ENCODE data around the gene TMEM255B.
"Not testable (repeated sequence)": the region's sequence is repeated elsewhere in the genome, so short reads cannot be mapped to it uniquely, and the experiment has no call there.

Gene TMEM255B

DNA sequence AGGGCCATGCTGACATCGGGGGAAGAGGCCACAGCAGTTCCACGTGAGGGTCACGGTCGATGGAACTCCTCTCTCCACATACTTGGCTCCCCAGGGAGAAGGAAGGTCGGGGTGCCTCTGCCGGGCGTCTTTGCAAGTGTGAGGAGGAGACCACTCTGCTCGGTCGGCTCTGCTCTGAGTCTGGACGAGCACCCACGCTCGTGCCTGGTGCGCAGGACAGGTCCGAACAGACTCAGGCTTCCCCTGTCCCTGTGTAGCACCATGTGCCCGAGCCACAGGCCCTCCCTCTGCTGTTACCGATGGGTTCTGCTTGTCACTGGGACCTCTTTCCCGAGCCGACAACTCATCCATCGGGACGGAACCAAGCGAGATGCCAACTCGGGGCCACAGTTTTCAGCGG is 35.1 kb downstream of the TMEM255B start:
- no peak overlapping the region for H3K4me3 ChIP-seq (ENCODE audit: low read depth, low read length)
- no peak for DNase-seq (ENCODE audit: low read depth)

DNA sequence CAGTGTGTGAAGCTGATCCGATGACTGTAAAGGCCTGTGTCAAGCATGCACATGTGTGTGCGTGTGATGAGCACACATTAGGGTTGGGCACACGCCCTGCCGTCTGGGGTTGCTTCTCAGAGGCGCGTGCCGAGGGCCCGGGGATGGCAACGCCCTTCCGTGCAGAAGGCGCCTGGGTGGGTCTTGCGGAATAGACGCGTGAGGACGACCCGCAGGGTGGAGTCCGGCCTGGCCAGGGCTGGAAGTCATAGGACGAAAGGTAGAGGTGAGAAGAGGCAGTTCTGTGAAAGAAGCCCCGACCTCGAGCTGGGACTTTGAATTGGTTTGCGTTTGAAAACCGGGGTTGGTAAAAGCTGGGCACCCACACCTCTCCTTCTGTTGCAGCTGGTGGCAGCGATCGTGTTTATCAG is 35.7 kb downstream of the TMEM255B start:
- no peak for DNase-seq (ENCODE audit: low read depth)
- no peak overlapping the region for H3K4me3 ChIP-seq (ENCODE audit: low read depth, low read length)

DNA sequence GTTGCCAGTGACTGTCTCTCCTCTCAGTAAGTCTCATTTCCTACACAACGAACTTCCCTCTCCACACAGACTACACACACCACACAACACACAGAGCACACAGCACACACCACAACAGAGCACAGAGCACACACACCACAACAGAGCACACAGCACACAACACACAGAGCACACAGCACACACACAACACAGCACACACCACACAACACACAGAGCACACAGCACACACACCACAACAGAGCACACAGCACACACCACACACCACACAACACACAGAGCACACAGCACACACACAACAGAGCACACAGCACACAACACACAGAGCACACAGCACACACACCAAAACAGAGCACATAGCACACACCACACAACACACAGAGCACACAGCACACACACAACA is 36.3 kb downstream of the TMEM255B start:
- DNase-seq (ENCODE audit: low read depth); H3K4me3 ChIP-seq (ENCODE audit: low read depth, low read length): not testable (repeated sequence)

DNA sequence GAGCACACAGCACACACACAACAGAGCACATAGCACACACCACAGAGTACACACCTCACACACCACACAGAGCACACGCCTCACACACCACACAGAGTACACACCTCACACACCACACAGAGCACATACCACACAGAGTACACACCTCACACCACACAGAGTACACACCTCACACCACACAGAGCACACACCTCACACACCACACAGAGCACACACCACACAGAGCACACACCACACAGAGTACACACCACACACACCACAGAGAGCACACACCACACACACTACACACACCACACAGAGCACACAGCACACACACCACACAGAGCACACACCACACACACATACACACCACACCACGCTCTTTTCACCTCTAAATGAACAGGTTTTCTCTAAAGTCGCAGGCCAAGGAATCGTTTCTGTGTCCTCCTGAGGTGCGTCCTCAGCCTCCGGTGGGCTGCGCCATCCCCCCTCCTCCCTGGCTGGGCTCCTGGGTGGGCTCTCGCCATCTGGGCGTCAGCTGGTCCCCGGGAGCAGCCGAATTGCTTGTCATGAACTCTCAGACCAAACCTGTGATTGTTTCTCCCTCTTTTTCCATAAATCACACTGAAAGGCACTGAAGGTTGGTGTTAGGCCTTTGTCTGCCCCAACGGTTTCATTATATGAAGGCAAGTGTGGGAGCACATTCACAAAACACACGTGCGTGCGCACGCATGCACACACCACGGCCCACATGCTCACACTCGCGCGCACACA is 37.4 kb downstream of the TMEM255B start:
- no peak overlapping the region for H3K4me3 ChIP-seq (ENCODE audit: low read depth, low read length)
- no peak for DNase-seq (ENCODE audit: low read depth)

DNA sequence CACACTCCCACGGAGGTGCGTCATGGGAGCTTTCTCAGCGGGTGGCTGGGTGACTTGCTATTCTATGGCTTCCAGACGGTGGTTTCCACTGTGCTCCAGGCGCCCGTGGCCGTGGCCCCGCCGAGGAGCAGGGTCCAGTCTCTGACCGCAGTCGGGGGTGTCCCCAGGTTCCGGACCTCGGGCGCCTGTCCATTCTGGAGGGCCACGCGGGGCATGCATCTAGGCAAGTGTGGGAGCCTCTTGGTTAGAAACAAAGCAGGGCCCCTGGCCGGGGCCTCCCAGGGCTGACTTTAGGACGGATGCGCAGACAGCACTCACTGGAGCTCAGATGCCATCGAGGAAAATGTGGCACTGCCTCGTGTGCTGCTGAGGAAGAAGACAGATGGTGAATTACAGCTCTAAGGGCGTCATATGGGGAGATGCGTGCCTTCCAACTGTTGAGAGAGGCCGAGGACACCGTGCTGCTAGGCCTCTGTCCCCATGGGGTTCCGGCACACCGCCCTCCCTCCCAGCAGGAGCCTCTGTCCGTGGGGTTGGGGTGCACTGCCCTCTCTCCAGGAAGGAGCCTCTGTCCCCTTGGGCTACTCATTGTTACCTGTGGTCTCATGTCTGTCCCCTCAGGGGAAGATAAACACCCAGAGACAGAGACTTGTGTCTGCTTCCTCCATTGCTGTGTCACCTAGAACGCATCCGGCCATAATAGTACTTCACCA is 38.1 kb downstream of the TMEM255B start:
- no peak for DNase-seq (ENCODE audit: low read depth)
- H3K4me3 ChIP-seq (ENCODE audit: low read depth, low read length), result no peak overlapping the region

DNA sequence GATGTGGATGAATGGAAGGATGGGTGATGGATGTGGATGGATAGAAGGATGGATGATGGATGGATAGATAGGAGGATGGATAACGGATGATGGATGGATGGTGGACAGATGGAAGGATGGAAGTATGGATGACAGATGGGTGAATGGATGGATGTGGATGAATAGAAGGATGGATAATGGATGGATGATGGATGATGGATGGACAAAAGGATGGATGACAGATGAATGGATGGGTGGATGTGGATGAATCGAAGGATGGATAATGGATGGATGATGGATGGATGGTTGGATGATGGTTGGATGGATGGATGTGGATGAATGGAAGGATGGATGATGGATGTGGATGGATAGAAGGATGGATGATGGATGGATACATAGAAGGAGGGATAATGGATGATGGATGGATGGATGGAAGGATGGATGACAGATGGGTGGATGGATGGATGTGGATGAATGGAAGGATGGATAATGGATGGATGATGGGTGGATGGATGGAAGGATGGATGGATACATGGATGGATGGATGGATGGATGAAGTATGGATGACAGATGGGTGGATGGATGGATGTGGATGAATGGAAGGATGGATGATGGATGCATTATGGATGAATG is 39.3 kb downstream of the TMEM255B start:
- no peak overlapping the region for H3K4me3 ChIP-seq (ENCODE audit: low read depth, low read length)
- no peak for DNase-seq (ENCODE audit: low read depth)

DNA sequence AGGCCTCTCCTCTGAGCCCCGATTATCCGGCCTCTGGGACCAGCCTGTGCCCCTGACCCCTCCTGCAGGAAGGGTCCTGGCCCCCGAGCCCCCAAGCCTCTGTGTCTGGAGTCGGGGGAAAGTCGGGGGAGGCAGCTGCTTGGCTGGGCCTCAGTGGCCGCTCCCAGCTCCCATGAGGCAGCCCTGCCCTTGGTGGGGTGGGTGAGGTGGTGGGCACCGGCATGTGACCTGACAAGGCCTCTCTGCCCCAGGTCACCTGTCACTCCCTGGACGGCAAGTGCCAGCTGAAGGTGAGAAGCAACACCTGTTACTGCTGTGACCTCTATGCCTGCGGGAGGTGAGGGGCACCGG is 41.5 kb downstream of the TMEM255B start:
- H3K4me3 ChIP-seq (ENCODE audit: low read depth, low read length), result no peak overlapping the region
- DNase-seq (ENCODE audit: low read depth), result no peak

GRCh38 chr13:113801289-113801961 is 42.4 kb downstream of the TMEM255B start:
- no peak for DNase-seq (ENCODE audit: low read depth)
- no peak overlapping the region for H3K4me3 ChIP-seq (ENCODE audit: low read depth, low read length)

DNA sequence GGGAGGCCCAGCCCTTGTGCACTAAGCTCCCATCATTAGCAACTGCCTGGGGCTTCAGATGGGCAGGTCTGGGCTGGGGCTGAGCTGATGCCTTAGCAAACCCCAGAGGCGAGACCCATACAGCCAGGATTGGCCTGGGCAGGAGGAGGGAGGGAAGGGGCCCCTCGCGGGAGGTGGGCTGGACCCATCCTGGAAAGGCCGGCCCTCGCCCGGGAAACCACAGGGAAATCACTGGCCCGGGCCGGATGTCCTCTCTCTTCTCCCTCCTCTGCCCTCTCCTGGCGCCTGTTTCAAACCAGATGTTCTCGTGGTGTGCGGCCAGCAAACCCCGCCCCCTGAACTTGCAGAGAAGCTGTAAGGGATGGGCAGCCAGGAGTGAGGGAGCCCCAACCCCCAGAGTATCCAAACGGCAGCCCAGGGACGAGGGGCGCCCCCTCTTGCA is 43.1 kb downstream of the TMEM255B start:
- no peak overlapping the region for H3K4me3 ChIP-seq (ENCODE audit: low read depth, low read length)
- no peak for DNase-seq (ENCODE audit: low read depth)

GRCh38 chr13:113802761-113803160 is 43.7 kb downstream of the TMEM255B start:
- H3K4me3 ChIP-seq (ENCODE audit: low read depth, low read length), result no peak overlapping the region
- no peak for DNase-seq (ENCODE audit: low read depth)

DNA sequence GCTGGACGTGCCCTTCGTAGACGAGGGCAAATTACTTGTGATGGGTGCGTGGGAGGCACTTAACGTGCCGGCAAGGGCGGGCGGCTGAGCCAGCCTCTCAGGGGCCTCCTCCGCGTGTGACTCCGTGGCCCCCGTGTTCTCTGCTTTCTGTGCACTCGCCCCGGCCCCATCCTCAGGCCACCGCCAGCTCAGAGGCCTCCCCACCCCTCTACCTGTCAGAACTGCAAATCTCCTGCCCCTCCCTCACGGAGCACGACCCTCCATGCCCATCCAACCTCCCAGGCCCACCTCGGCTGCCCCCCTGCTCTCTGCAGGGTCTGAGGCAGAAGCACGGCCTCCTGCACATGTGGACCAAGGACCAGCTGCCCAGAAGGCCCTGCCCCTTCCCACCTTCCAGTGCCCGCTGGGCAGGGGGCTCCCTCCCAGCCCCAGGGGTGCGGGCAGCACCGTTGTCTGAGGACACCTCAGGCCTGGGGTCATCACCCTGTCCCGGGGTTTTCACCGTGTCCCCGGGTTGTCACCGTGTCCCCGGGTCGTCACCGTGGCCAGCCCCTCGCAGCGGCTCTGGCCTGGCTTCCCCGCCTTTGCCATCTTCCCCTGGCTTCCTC is 44.5 kb downstream of the TMEM255B start:
- H3K4me3 ChIP-seq (ENCODE audit: low read depth, low read length), result no peak overlapping the region
- DNase-seq (ENCODE audit: low read depth), result no peak

DNA sequence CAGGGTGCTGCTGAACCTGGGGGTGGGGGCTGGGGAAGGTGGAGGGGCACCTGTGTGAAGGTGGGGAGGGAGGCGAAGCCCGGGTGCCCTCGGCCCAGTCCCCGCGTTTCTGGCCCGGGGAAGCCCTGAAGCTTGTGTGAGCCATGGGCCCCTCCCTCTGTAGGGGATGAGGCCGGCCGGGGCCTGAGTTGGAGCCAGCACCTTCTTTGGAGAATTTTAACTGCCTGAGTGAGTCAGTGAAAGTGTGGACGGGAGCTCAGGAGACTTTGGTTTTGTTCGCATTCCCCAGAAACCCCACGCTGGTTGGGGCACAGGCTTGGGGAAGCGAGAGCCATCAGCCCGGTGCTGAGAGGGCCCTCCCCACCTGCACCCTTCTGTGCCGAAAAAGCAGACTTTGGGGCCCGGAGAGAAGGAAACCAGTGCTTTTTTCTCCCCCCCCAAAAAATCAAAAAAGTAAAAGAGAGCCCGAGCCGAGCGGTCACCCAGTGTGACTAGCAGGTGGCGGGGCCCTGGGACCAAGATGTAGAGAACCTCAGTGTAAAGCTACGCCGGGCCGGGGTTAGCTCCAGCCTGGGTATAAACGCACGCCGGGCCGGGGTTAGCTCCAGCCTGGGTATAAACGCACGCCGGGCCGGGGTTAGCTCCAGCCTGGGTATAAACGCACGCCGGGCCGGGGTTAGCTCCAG is 45.1 kb downstream of the TMEM255B start:
- DNase-seq (ENCODE audit: low read depth), result no peak

GRCh38 chr13:113804703-113805430 is 45.8 kb downstream of the TMEM255B start:
- no peak for DNase-seq (ENCODE audit: low read depth)
- no peak overlapping the region for H3K4me3 ChIP-seq (ENCODE audit: low read depth, low read length)

More for the DNA sequence above, 45.1 kb downstream of the TMEM255B start:
- H3K4me3 ChIP-seq (ENCODE audit: low read depth, low read length), result no peak overlapping the region

DNA sequence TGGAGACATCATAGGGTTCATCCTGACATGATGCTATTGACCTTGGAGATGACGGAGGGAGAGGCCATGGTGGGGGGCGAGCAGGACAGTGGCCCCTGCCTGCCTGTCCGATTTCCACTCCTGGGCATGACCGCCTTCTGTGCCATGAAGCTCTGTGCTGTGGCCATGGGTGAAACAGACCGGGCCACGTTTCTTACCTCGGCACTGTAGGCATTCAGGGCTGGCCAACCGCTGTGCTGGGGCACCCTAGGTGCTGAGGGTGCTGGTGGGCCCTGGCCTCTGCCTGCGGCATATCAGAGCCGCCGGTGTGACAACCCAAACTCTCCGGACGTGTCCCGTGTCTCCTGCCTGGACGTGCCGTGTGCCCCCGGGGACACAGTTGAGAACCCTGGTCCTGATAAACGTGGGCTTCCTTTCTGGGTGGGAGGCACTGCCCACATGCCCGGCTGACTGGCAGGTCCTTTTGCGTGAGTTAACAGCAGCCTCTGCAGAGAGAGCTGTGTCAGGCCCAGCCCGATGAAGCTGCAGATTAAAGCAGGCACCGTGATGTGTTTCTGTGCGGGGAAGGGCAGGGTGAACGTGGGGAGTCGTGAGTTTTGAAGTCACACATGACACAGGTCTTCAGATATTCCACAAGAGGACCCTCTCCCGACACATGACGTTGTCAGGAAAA is 46.5 kb downstream of the TMEM255B start:
- no peak overlapping the region for H3K4me3 ChIP-seq (ENCODE audit: low read depth, low read length)
- DNase-seq (ENCODE audit: low read depth), result no peak

GRCh38 chr13:113806104-113806471 is 47.1 kb downstream of the TMEM255B start:
- no peak for DNase-seq (ENCODE audit: low read depth)

DNA sequence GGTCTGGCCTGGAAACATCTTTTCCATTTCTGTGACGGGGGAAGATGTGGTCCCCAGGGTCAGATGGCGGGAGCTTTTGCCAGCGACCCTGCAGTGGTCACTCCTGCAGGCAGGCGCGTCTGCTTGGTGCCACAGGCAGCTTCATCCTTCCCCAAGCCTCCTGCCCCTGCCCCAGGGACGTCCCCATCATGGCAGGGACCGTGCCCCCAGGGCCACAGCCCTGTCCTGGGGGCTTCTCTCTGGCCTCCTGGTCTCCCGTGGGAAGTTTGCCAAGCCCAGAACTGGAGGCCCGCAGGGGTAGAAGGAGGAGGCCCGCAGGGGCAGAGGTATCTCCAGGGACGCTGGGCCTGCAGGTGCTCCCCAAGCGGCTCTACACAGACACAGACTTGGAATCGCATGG is 47.5 kb downstream of the TMEM255B start:
- no peak for DNase-seq (ENCODE audit: low read depth)

More at GRCh38 chr13:113806104-113806471, 47.1 kb downstream of the TMEM255B start:
- H3K4me3 ChIP-seq (ENCODE audit: low read depth, low read length), result no peak overlapping the region

DNA sequence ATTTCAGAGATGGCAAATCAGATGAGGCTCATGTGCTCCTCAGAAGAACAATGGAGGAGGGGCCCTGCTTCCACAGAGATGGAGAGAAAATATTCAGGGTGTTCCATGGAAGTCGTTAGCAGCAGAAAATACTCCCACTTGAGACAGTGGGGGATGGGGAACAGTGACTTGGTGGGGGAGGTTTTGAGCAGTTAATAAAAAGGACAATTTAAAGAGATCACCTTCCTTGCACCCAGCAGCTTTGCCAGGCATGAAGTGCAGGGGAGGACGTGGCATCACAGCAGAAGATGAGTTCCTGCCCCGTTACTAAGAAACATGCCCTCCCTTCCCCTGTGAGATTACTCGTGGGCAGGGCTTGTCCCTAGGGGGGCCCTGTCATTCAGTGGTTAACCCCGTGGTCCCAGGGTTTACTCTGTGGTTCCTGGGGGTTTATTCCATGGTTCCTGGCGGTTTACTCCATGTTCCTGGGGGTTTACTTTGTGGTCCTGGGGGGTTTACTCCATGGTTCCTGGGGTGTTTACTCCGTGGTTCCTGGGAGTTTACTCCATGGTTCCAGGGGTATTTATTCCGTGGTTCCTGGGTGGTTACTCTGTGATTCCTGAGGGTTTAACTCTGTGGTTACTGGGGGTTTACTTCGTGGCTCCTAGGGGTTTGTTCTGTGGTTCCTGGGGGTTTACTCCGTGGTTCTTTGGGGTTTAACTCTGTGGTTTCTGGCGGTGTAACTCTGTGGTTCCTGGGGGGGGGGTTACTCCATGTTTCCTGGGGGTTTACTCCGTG is 49.2 kb downstream of the TMEM255B start:
- no peak for DNase-seq (ENCODE audit: low read depth)

More for the DNA sequence above, 47.5 kb downstream of the TMEM255B start:
- no peak overlapping the region for H3K4me3 ChIP-seq (ENCODE audit: low read depth, low read length)

More for the DNA sequence above, 49.2 kb downstream of the TMEM255B start:
- H3K4me3 ChIP-seq (ENCODE audit: low read depth, low read length), result no peak overlapping the region
